ENCODE measurements around the gene BNIP2.
"Not testable (repeated sequence)": the region's sequence is repeated elsewhere in the genome, so short reads cannot be mapped to it uniquely, and the experiment has no call there.

BNIP2 gene

GRCh38 chr15:59688782-59689625 lies at the start of gene BNIP2:
TSS of gene BNIP2 (minus strand) at chr15:59689320. CDS start at chr15:59682457, 6,863 bp downstream.
- DNase-seq, result peak; percentile 95 to 99

GRCh38 chr15:59738676-59739075 lies 49.6 kb upstream of the BNIP2 start:
- DNase-seq, result peak in 1 of 2 experiments; percentile 19

GRCh38 chr15:59736181-59736580 lies 47.1 kb upstream of the BNIP2 start:
- no peak for DNase-seq

- DNase-seq, result no peak
Observed at GRCh38 chr15:59725151-59725486, 36.0 kb upstream of the BNIP2 start.

- DNase-seq, result no peak
Observed at GRCh38 chr15:59723687-59724346, 34.7 kb upstream of the BNIP2 start.

GRCh38 chr15:59722476-59722875 lies 33.4 kb upstream of the BNIP2 start:
- DNase-seq, result no peak

- no peak for DNase-seq
Observed at GRCh38 chr15:59722037-59722436, 32.9 kb upstream of the BNIP2 start.

- DNase-seq, result no peak
Observed at GRCh38 chr15:59721411-59721810, 32.3 kb upstream of the BNIP2 start.

GRCh38 chr15:59713177-59713576 lies 24.1 kb upstream of the BNIP2 start:
- no peak for DNase-seq

GRCh38 chr15:59711451-59712243 lies 22.5 kb upstream of the BNIP2 start:
- DNase-seq, result no peak

GRCh38 chr15:59707619-59708018 lies 18.5 kb upstream of the BNIP2 start:
- no peak for DNase-seq

- DNase-seq, result no peak
Observed at GRCh38 chr15:59703979-59704796, 15.1 kb upstream of the BNIP2 start.

- DNase-seq, result no peak
Observed at GRCh38 chr15:59702351-59702750, 13.2 kb upstream of the BNIP2 start.

GRCh38 chr15:59701880-59702279 lies 12.8 kb upstream of the BNIP2 start:
- no peak for DNase-seq

- no peak for DNase-seq
Observed at GRCh38 chr15:59699810-59700431, 10.8 kb upstream of the BNIP2 start.

- not testable (repeated sequence) for DNase-seq
Observed at GRCh38 chr15:59698065-59698464, 8.9 kb upstream of the BNIP2 start.

GRCh38 chr15:59696332-59696731 lies 7.2 kb upstream of the BNIP2 start:
- DNase-seq, result no peak

GRCh38 chr15:59694779-59695178 lies 5.7 kb upstream of the BNIP2 start:
- no peak for DNase-seq

GRCh38 chr15:59691194-59691805 lies 2.2 kb upstream of the BNIP2 start:
- DNase-seq, result peak; percentile 12 to 32

GRCh38 chr15:59689626-59690236 lies 611 bp upstream of the BNIP2 start:
- peak; percentile 63 to 81 for DNase-seq

GRCh38 chr15:59688423-59688781 lies 718 bp downstream of the BNIP2 start:
- peak in 1 of 2 experiments; percentile 20 for DNase-seq
